ENCODE measurements around the gene USP14. TPM values are rescaled to one million over a fixed set of nuclear protein-coding genes. Genes with fewer than 3 reads are reported as not detected.

The USP14 gene
- total RNA-seq, 1 experiment from 2014 or later, result 95.2 TPM

- Histone ChIP-seq H3K9me3 (no peaks in the 10 kb centered on the region), H3K4me3 (ENCODE audit: low read depth, low read length) (no peak overlapping the region), H3K4me1 (no peaks in the 10 kb centered on the region), H3K27me3 (replicated peaks; ENCODE audit: control insufficient read depth, insufficient read depth, low read length) (no peaks in the 10 kb centered on the region), H3K36me3 (ENCODE audit: control insufficient read depth, insufficient read depth, low read length) (no peaks in the 10 kb centered on the region; the same call in 1 of the 2 replicates)
- no peak overlapping the region for H3K27ac Mint-ChIP-seq (ENCODE audit: unreplicated experiment)
- DNase-seq, result no peak
- H3K4me3 Mint-ChIP-seq (ENCODE audit: unreplicated experiment), result no peak overlapping the region
- TF ChIP-seq CTCF (IDR thresholded peaks at IDR 0.05; ENCODE audit: insufficient read depth in 1 of 2, low read depth in 1 of 2, low read length in 1 of 2, severe bottlenecking in 1 of 2, unreplicated experiment in 1 of 2), result no peak
- BruUV-seq (replicated peaks), result no TSS peak
- POLR2A ChIA-PET, result no interaction called here
- H3K4me1 Mint-ChIP-seq (ENCODE audit: low read depth, unreplicated experiment), result no peaks in the 10 kb centered on the region
- CTCF ChIA-PET, result no interaction called here
- intact Hi-C loops (cut with micrococcal nuclease; ENCODE audit: unreplicated experiment), result no loop called here
- peaks cover 30% of the 10 kb centered on the region for H3K36me3 Mint-ChIP-seq (ENCODE audit: insufficient read depth, unreplicated experiment)
- no peaks in the 10 kb centered on the region for H3K27me3 Mint-ChIP-seq (ENCODE audit: insufficient read depth, unreplicated experiment)
- H3K9me3 Mint-ChIP-seq (ENCODE audit: unreplicated experiment), result no peaks in the 10 kb centered on the region
These were observed 73.2 kb downstream of the USP14 start for GRCh38 chr18:231563-231962.

GRCh38 chr18:240175-240574 lies 81.8 kb downstream of the USP14 start:
- no peak for DNase-seq

GRCh38 chr18:245282-245847 lies 87.0 kb downstream of the USP14 start:
- ChIA-PET CTCF (no interaction called here), POLR2A (no interaction called here)

More at GRCh38 chr18:240175-240574, 81.8 kb downstream of the USP14 start:
- no peaks in the 10 kb centered on the region for H3K4me1 ChIP-seq
- Mint-ChIP-seq H3K27me3 (ENCODE audit: insufficient read depth, unreplicated experiment) (no peaks in the 10 kb centered on the region), H3K27ac (ENCODE audit: unreplicated experiment) (no peak overlapping the region), H3K36me3 (ENCODE audit: insufficient read depth, unreplicated experiment) (peaks cover 38% of the 10 kb centered on the region), H3K9me3 (ENCODE audit: unreplicated experiment) (no peaks in the 10 kb centered on the region), H3K4me3 (ENCODE audit: unreplicated experiment) (no peak overlapping the region), H3K4me1 (ENCODE audit: low read depth, unreplicated experiment) (no peaks in the 10 kb centered on the region)
- intact Hi-C loops (cut with micrococcal nuclease; ENCODE audit: unreplicated experiment), result no loop called here
- CTCF ChIA-PET, result no interaction called here
- no peaks in the 10 kb centered on the region for H3K9me3 ChIP-seq
- no peaks in the 10 kb centered on the region for H3K36me3 ChIP-seq (ENCODE audit: control insufficient read depth, insufficient read depth, low read length)
- BruUV-seq (replicated peaks), result no TSS peak
- POLR2A ChIA-PET, result no interaction called here
- no peaks in the 10 kb centered on the region for H3K27me3 ChIP-seq (replicated peaks; ENCODE audit: control insufficient read depth, insufficient read depth, low read length)
- no peak overlapping the region for H3K4me3 ChIP-seq (ENCODE audit: low read depth, low read length)
- TF ChIP-seq CTCF (IDR thresholded peaks at IDR 0.05; ENCODE audit: insufficient read depth in 1 of 2, low read depth in 1 of 2, low read length in 1 of 2, severe bottlenecking in 1 of 2, unreplicated experiment in 1 of 2), result no peak

More at GRCh38 chr18:245282-245847, 87.0 kb downstream of the USP14 start:
- no peaks in the 10 kb centered on the region for H3K27me3 Mint-ChIP-seq (ENCODE audit: insufficient read depth, unreplicated experiment)
- H3K36me3 Mint-ChIP-seq (ENCODE audit: insufficient read depth, unreplicated experiment), result peaks cover 68% of the 10 kb centered on the region
- no peaks in the 10 kb centered on the region for H3K9me3 Mint-ChIP-seq (ENCODE audit: unreplicated experiment)
- no peaks in the 10 kb centered on the region for H3K27me3 ChIP-seq (replicated peaks; ENCODE audit: control insufficient read depth, insufficient read depth, low read length)
- no peak overlapping the region for H3K4me3 Mint-ChIP-seq (ENCODE audit: unreplicated experiment)
- H3K27ac Mint-ChIP-seq (ENCODE audit: unreplicated experiment), result no peak overlapping the region
- H3K9me3 ChIP-seq, result no peaks in the 10 kb centered on the region
- TF ChIP-seq CTCF (IDR thresholded peaks at IDR 0.05; ENCODE audit: insufficient read depth in 1 of 2, low read depth in 1 of 2, low read length in 1 of 2, severe bottlenecking in 1 of 2, unreplicated experiment in 1 of 2), result no peak
- no peaks in the 10 kb centered on the region for H3K4me1 ChIP-seq
- BruUV-seq (replicated peaks), result no TSS peak
- H3K36me3 ChIP-seq (ENCODE audit: control insufficient read depth, insufficient read depth, low read length), result peaks cover 1% of the 10 kb centered on the region; the same call in 1 of the 2 replicates
- no peak overlapping the region for H3K4me3 ChIP-seq (ENCODE audit: low read depth, low read length)
- intact Hi-C loops (cut with micrococcal nuclease; ENCODE audit: unreplicated experiment), result no loop called here
- H3K4me1 Mint-ChIP-seq (ENCODE audit: low read depth, unreplicated experiment), result no peaks in the 10 kb centered on the region
- DNase-seq, result no peak

Data from Caco-2 (cell line).